DND-41 (cell line): Measurements from ENCODE around the gene OLFML2A.
A peak's percentile ranks its signal among the peaks of the same experiment; 100 is the strongest.

Experiments
- ATAC-seq: fragments of 200-7000 bp; cut with Tn5 transposase; 3 replicates; pipeline ENCODE4 v1.9.1; 2021; ENCODE audit warnings: low read depth; ENCODE audit not compliant: insufficient read depth
- DNase-seq: peaks from one replicate; pipeline ENCODE4 v3.0.0-alpha.2; 2020
- H2AFZ ChIP-seq: 2 replicates; pipeline ENCODE4 v1.6.0; 2012; ENCODE audit warnings: low read depth, low read length
- H3K27ac ChIP-seq: 2 replicates; pipeline ENCODE4 v1.5.1; 2012; ENCODE audit warnings: low read length, inconsistent platforms
- H3K27me3 ChIP-seq: fragments of 200-600 bp; sonication (generic); 2 replicates; pipeline ENCODE4 v1.6.0; 2012; ENCODE audit warnings: low read length, mild to moderate bottlenecking, inconsistent platforms; ENCODE audit not compliant: insufficient read depth, poor library complexity
- H3K36me3 ChIP-seq: 2 replicates; pipeline ENCODE4 v1.5.1; 2012; ENCODE audit warnings: low read length, inconsistent platforms; ENCODE audit not compliant: insufficient read depth
- H3K4me1 ChIP-seq: 2 replicates; pipeline ENCODE4 v1.5.1; 2012; ENCODE audit warnings: mild to moderate bottlenecking, low read length; ENCODE audit not compliant: insufficient read depth
- H3K4me2 ChIP-seq: 2 replicates; pipeline ENCODE4 v1.6.0; 2012; ENCODE audit warnings: mild to moderate bottlenecking, moderate library complexity, low read length, inconsistent platforms; ENCODE audit not compliant: insufficient read depth
- H3K4me3 ChIP-seq, 2 experiments: fragments of 200-600 bp in 1 of 2; shearing (Covaris generic) in 1 of 2; 2 replicates each; pipeline ENCODE4 v1.5.1; 2012 to 2016; ENCODE audit warnings: inconsistent platforms in 2 of 2, low read length in 2 of 2, mild to moderate bottlenecking in 2 of 2, low read depth in 1 of 2, moderate library complexity in 1 of 2
- H3K79me2 ChIP-seq: 2 replicates; pipeline ENCODE4 v1.6.0; 2012; ENCODE audit warnings: low read length, inconsistent platforms; ENCODE audit not compliant: insufficient read depth
- H3K9ac ChIP-seq: 2 replicates; pipeline ENCODE4 v1.6.0; 2012; ENCODE audit warnings: low read depth, mild to moderate bottlenecking, inconsistent platforms, low read length, moderate library complexity
- H3K9me3 ChIP-seq: 2 replicates; pipeline ENCODE4 v1.5.1; 2012; ENCODE audit warnings: low read length, moderate library complexity, mild to moderate bottlenecking, inconsistent platforms; ENCODE audit not compliant: insufficient read depth, severe bottlenecking
- H4K20me1 ChIP-seq: 2 replicates; pipeline ENCODE4 v1.6.0; 2012; ENCODE audit warnings: low read length; ENCODE audit not compliant: insufficient read depth
- CTCF ChIP-seq: IDR thresholded peaks from 2 replicates; pipeline ENCODE4 v1.5.1; 2012; ENCODE audit warnings: borderline replicate concordance, low read length, moderate library complexity, mild to moderate bottlenecking; ENCODE audit not compliant: poor library complexity, severe bottlenecking; ENCODE audit errors: extremely low read depth
- EZH2 ChIP-seq: IDR thresholded peaks from 3 replicates; pipeline ENCODE4 v1.6.1; 2012; ENCODE audit warnings: borderline replicate concordance, low read depth, mild to moderate bottlenecking, moderate library complexity, low read length, inconsistent platforms; ENCODE audit not compliant: severe bottlenecking

Gene OLFML2A

DNA sequence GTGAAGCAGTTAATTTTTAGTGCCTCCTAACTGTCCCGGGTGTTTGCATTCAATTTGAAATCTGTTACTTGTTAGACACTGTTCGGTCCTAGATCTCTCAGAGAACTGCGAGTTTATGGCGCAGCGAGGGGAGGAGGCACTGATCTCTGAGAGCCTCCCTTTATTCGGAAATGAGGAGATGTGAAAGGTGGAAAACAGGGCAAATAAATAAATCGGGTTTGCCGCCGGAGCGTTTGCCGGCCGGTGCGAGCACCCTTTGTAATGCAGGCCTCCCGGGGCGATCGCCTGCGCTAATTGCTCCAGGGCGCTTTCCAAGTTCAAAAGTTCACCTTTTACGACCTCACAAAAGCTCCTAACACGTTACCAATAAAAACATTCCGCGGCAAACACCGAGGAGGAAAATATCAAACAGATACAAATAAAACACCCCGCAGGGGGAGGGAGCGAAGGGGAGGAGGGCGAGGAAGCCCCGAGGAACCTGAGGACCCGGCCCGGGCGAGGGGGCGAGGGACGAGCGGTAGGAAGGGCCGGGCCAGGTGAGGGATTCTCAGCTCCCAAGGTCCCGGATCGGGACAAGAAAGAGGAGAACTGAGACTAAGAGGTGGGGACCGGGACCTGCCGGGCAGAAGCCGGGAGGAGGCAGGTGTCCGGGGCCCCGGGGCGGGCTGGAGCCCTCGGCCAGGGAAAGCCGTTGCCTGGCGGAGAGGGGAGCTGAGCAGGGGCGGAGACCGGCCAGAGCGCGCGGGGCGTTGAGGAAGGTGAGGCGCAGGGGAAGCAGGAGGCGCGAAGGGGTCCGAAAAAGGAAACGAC lies 7.2 kb upstream of the OLFML2A start:
- DNase-seq (no peak), ATAC-seq (no peak)
- Histone ChIP-seq H3K4me2 (peak overlapping the region; percentile 99), H3K79me2 (no peaks in the 10 kb centered on the region), H3K27ac (no peak overlapping the region), H3K4me3 (peak overlapping the region; percentile 75 to 77; a peak in 3 of 4 replicates), H4K20me1 (no peaks in the 10 kb centered on the region; the same call in 1 of the 2 replicates), H3K36me3 (no peaks in the 10 kb centered on the region), H3K9ac (peak overlapping the region; percentile 61; the same call in 1 of the 2 replicates), H3K27me3 (peaks cover 13% of the 10 kb centered on the region), H3K4me1 (peaks cover 24% of the 10 kb centered on the region), H3K9me3 (no peaks in the 10 kb centered on the region), H2AFZ (peak overlapping the region; percentile 53; the same call in 1 of the 2 replicates)
- TF ChIP-seq CTCF (no peak), EZH2 (no peak)

GRCh38 chr9:124770359-124771020 lies 6.4 kb upstream of the OLFML2A start:
- no peak for TF ChIP-seq EZH2
- no peak for TF ChIP-seq CTCF
- peak overlapping the region; percentile 82 for H2AFZ ChIP-seq
- H3K9ac ChIP-seq: peak overlapping the region; percentile 61
- no peak overlapping the region for H3K27ac ChIP-seq
- no peaks in the 10 kb centered on the region for H3K36me3 ChIP-seq
- peaks cover 13% of the 10 kb centered on the region for H3K27me3 ChIP-seq
- ATAC-seq: no peak
- H3K9me3 ChIP-seq: no peaks in the 10 kb centered on the region
- DNase-seq: peak; percentile 13
- no peaks in the 10 kb centered on the region for H3K79me2 ChIP-seq
- peak overlapping the region; percentile 99 for H3K4me2 ChIP-seq
- H4K20me1 ChIP-seq: no peaks in the 10 kb centered on the region; the same call in 1 of the 2 replicates
- H3K4me1 ChIP-seq: peaks cover 24% of the 10 kb centered on the region
- peak overlapping the region; percentile 75 to 77; a peak in 3 of 4 replicates for H3K4me3 ChIP-seq

DNA sequence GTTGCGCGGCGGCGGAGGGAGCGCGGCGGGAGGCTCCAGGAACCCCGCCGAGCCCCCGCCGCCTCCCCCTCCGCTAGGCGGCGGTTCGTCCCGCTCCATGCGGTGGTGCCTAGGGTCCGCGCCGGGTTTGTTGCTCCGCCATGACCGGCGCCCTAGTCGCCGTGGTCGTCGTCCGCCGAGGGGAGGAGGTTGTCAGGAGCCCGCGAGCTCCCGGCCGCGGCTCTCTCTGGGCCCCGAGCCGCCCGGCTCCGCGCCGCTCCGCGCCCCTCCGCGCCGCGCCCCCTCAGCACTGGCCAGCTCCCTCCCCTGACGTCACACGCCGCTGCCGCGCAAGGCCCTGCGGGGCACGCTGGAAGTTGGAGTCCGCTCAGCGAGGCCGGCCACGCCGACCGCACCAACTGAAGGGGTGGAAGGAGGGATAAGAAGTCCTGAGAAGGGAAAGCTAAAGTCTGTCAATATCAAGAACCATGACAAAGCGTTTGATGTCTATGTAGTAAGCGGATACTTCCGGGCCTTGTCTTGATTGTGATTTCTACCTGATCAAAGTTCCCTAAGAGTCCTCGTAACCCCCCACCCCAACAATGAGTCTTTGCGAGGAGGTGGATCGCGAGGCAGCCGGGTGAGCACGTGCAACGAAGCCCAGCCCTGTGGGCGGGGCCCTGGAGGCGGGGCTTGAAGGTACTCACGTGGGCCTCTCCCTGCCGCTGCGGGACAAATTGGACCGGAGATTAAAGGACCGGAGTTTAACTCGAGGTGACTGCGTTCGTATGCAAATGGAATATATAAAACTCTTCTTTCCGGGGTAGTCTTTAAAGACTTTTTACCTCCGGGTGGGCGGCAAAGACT lies 5.7 kb upstream of the OLFML2A start, which contains the start of gene NR6A1:
Gene NR6A1 (minus strand): TSS at position 291 of the 846 bp plus-strand sequence.
- DNase-seq (peak; percentile 93), ATAC-seq (peak; percentile 91)
- H2AFZ ChIP-seq: peak within 1 kb of the TSS; percentile 82
- H3K27ac ChIP-seq: peak within 1 kb of the TSS; percentile 86
- H3K9me3 ChIP-seq: no peaks in the 10 kb centered on the region
- H4K20me1 ChIP-seq: no peaks in the 10 kb centered on the region; the same call in 1 of the 2 replicates
- H3K27me3 ChIP-seq: peaks cover 13% of the 10 kb centered on the region
- no peaks in the 10 kb centered on the region for H3K36me3 ChIP-seq
- H3K9ac ChIP-seq: peak within 1 kb of the TSS; percentile 61
- peak within 1 kb of the TSS; percentile 75 to 77; a peak in 3 of 4 replicates for H3K4me3 ChIP-seq
- peak within 1 kb of the TSS; percentile 99 for H3K4me2 ChIP-seq
- no peaks in the 10 kb centered on the region for H3K79me2 ChIP-seq
- peaks cover 24% of the 10 kb centered on the region for H3K4me1 ChIP-seq
- TF ChIP-seq EZH2 (no peak), CTCF (peak; percentile 25)
